ENCODE measurements around the gene HS6ST3. TPM values are rescaled to one million over a fixed set of nuclear protein-coding genes. Genes with fewer than 3 reads are reported as not detected.

The HS6ST3 gene
- total and polyA plus RNA-seq, 2 of the 13 experiments (the other 11 are each of a cell fraction or from before 2014, with no cell fraction given), result not detected

- H3K4me1 ChIP-seq (ENCODE audit: insufficient read depth, low read length), result no peaks in the 10 kb centered on the region
Measured at GRCh38 chr13:96421314-96421713, 331.4 kb downstream of the HS6ST3 start.

GRCh38 chr13:96422002-96422401 lies 332.1 kb downstream of the HS6ST3 start:
- intact Hi-C loops (cut with micrococcal nuclease; ENCODE audit: unreplicated experiment) (no loop called here), in situ Hi-C loops (cut with HindIII; ENCODE audit: extremely low pct_ligation_motif_present, low pct_unique_long_range_greater_than_20kb) (no loop called here)
- FAIRE-seq (no peak), DNase-seq (ENCODE audit: low spot score) (no peak), ATAC-seq (no peak)
- H3K4me2 ChIP-seq (ENCODE audit: low read depth, low read length), result no peak overlapping the region
- 2% methylated on average over 4 of the region's 4 CpGs for WGBS (ENCODE audit: low lambda C conversion rate)
- H3K4me1 ChIP-seq (ENCODE audit: insufficient read depth, low read length), result no peaks in the 10 kb centered on the region
- ChIA-PET CTCF (ENCODE audit: low intra/inter-chr PET ratio, low total read pairs) (no interaction called here), POLR2A (no interaction called here)
- no peak overlapping the region for H3K27ac ChIP-seq (ENCODE audit: extremely low read length, insufficient read depth, low read length)
- H3K9me3 ChIP-seq (ENCODE audit: low read length), result no peaks in the 10 kb centered on the region
- no peaks in the 10 kb centered on the region for H3K79me2 ChIP-seq (ENCODE audit: insufficient read depth, low read length)
- H4K20me1 ChIP-seq (ENCODE audit: insufficient read depth, low read length), result no peaks in the 10 kb centered on the region
- H2AFZ ChIP-seq (ENCODE audit: low read length), result no peak overlapping the region
- H3K9ac ChIP-seq (ENCODE audit: insufficient read depth, low read depth, low read length), result no peak overlapping the region
- no peaks in the 10 kb centered on the region for H3K36me3 ChIP-seq (replicated peaks in 1 of 2; ENCODE audit: control insufficient read depth in 1 of 2, insufficient read depth in 2 of 2, low read length in 2 of 2)
- no peaks in the 10 kb centered on the region for H3K27me3 ChIP-seq (ENCODE audit: control insufficient read depth in 1 of 2, insufficient read depth in 2 of 2, low read length in 2 of 2)
- H3K4me3 ChIP-seq (replicated peaks in 1 of 3; ENCODE audit: insufficient read depth in 1 of 3, low read depth in 2 of 3, low read length in 3 of 3), result no peak overlapping the region
- no TSS peak for BruUV-seq (replicated peaks)
- no peak for TF ChIP-seq TEAD2 (CRISPR knock-in tag; IDR thresholded peaks at IDR 0.05)
- no peak for TF ChIP-seq SMAD9 (CRISPR knock-in tag; IDR thresholded peaks at IDR 0.05)
- no peak for TF ChIP-seq SIX4 (CRISPR knock-in tag; IDR thresholded peaks at IDR 0.05)
- TF ChIP-seq ARNT2 (CRISPR knock-in tag; IDR thresholded peaks at IDR 0.05; ENCODE audit: low read depth), result no peak
- no peak for TF ChIP-seq CREBL2 (CRISPR knock-in tag; IDR thresholded peaks at IDR 0.05; ENCODE audit: borderline replicate concordance)
- TF ChIP-seq FOXO1 (CRISPR knock-in tag; IDR thresholded peaks at IDR 0.05), result no peak
- no peak for TF ChIP-seq ZNF605 (CRISPR knock-in tag; IDR thresholded peaks at IDR 0.05)
- no peak for TF ChIP-seq PITX1 (CRISPR knock-in tag; IDR thresholded peaks at IDR 0.05)
- no peak for TF ChIP-seq AKAP8 (CRISPR knock-in tag; IDR thresholded peaks at IDR 0.05)
- no peak for TF ChIP-seq SOX5 (CRISPR knock-in tag; IDR thresholded peaks at IDR 0.05; ENCODE audit: borderline replicate concordance)
- no peak for TF ChIP-seq GMEB1 (CRISPR knock-in tag; IDR thresholded peaks at IDR 0.05; ENCODE audit: borderline replicate concordance)
- no peak for TF ChIP-seq ZNF816 (CRISPR knock-in tag; IDR thresholded peaks at IDR 0.05; ENCODE audit: borderline replicate concordance)
- TF ChIP-seq ZNF720 (CRISPR knock-in tag; IDR thresholded peaks at IDR 0.05), result no peak

More at GRCh38 chr13:96421314-96421713, 331.4 kb downstream of the HS6ST3 start:
- H4K20me1 ChIP-seq (ENCODE audit: insufficient read depth, low read length), result no peaks in the 10 kb centered on the region
- H3K36me3 ChIP-seq (replicated peaks in 1 of 2; ENCODE audit: control insufficient read depth in 1 of 2, insufficient read depth in 2 of 2, low read length in 2 of 2), result no peaks in the 10 kb centered on the region
- H3K9ac ChIP-seq (ENCODE audit: insufficient read depth, low read depth, low read length), result no peak overlapping the region
- H3K4me2 ChIP-seq (ENCODE audit: low read depth, low read length), result no peak overlapping the region
- ATAC-seq (no peak), DNase-seq (ENCODE audit: low spot score) (no peak), FAIRE-seq (no peak)
- POLR2A ChIA-PET, result no interaction called here
- BruUV-seq (replicated peaks), result no TSS peak
- CTCF ChIA-PET (ENCODE audit: low intra/inter-chr PET ratio, low total read pairs), result no interaction called here
- H3K79me2 ChIP-seq (ENCODE audit: insufficient read depth, low read length), result no peaks in the 10 kb centered on the region
- H3K9me3 ChIP-seq (ENCODE audit: low read length), result no peaks in the 10 kb centered on the region
- no peak overlapping the region for H3K4me3 ChIP-seq (replicated peaks in 1 of 3; ENCODE audit: insufficient read depth in 1 of 3, low read depth in 2 of 3, low read length in 3 of 3)
- TF ChIP-seq ZNF136 (CRISPR knock-in tag; IDR thresholded peaks at IDR 0.05; ENCODE audit: low read depth) (no peak), ZNF891 (CRISPR knock-in tag; IDR thresholded peaks at IDR 0.05) (no peak), POLR2AphosphoS2 (IDR thresholded peaks at IDR 0.05; ENCODE audit: low read depth, low read length) (no peak), RORA (CRISPR knock-in tag; IDR thresholded peaks at IDR 0.05) (no peak), SRY (CRISPR knock-in tag; IDR thresholded peaks at IDR 0.05) (no peak), ZNF781 (CRISPR knock-in tag; IDR thresholded peaks at IDR 0.05; ENCODE audit: borderline replicate concordance, not compliant biosample characterization) (no peak), HOXA9 (CRISPR knock-in tag; IDR thresholded peaks at IDR 0.05; ENCODE audit: borderline replicate concordance) (no peak), TEAD2 (CRISPR knock-in tag; IDR thresholded peaks at IDR 0.05) (no peak), E2F1 (CRISPR knock-in tag; IDR thresholded peaks at IDR 0.05) (no peak), TGIF2 (CRISPR knock-in tag; IDR thresholded peaks at IDR 0.05) (no peak), SMARCE1 (IDR thresholded peaks at IDR 0.05; ENCODE audit: borderline replicate concordance) (no peak)
- no peak overlapping the region for H3K27ac ChIP-seq (ENCODE audit: extremely low read length, insufficient read depth, low read length)
- no peak overlapping the region for H2AFZ ChIP-seq (ENCODE audit: low read length)
- H3K27me3 ChIP-seq (ENCODE audit: control insufficient read depth in 1 of 2, insufficient read depth in 2 of 2, low read length in 2 of 2), result no peaks in the 10 kb centered on the region
- intact Hi-C loops (cut with micrococcal nuclease; ENCODE audit: unreplicated experiment), result no loop called here
- in situ Hi-C loops (cut with HindIII; ENCODE audit: extremely low pct_ligation_motif_present, low pct_unique_long_range_greater_than_20kb), result no loop called here
